HEK293 (cell line): Measurements from ENCODE around the gene SETD2.

ENCODE experiments used
- CTCF ChIA-PET: fragments of 350-600 bp; formaldehyde crosslinking; extraction: SDS; loops from one replicate; lab custom pipeline; 2021; ENCODE audit warnings: antibody characterized with exemption; lab: Yijun Ruan, JAX
- POLR2A ChIA-PET: fragments of 300-600 bp; formaldehyde crosslinking; extraction: SDS; loops from one replicate; lab custom pipeline; 2020; ENCODE audit warnings: antibody characterized with exemption, inconsistent platforms; lab: Yijun Ruan, JAX
- H3K27ac ChIP-seq: fragments of 200-500 bp; sonication (Bioruptor generic); 2 replicates; pipeline ENCODE4 v1.5.1; 2014; ENCODE audit warnings: low read depth, low read length, control low read depth, inconsistent platforms; ENCODE audit errors: extremely low read depth
- H3K36me3 ChIP-seq, 2 experiments: fragments of 200-500 bp in 1 of 2; sonication (Bioruptor generic) in 1 of 2; 1 replicate in 1 of 2; 2 replicates in 1 of 2; pipeline ENCODE4 v1.5.1; 2014 to 2017; ENCODE audit warnings: inconsistent platforms in 2 of 2, low read length in 2 of 2; ENCODE audit not compliant: control insufficient read depth in 2 of 2, insufficient read depth in 1 of 2
- H3K4me1 ChIP-seq: fragments of 200-500 bp; sonication (Bioruptor generic); 2 replicates; pipeline ENCODE4 v1.5.1; 2014; ENCODE audit warnings: mild to moderate bottlenecking, low read length, inconsistent platforms; ENCODE audit not compliant: control insufficient read depth, insufficient read depth
- H3K4me3 ChIP-seq: 2 replicates; pipeline ENCODE4 v1.5.1; 2011; ENCODE audit warnings: low read depth, mild to moderate bottlenecking, control low read depth, low read length, moderate library complexity
- H3K9me3 ChIP-seq: fragments of 200-500 bp; sonication (Bioruptor generic); 2 replicates; pipeline ENCODE4 v1.5.1; 2014; ENCODE audit warnings: low read depth, low read length, inconsistent platforms; ENCODE audit not compliant: control insufficient read depth, insufficient read depth
- IKZF3 ChIP-seq: fragments of 450-650 bp; IDR thresholded peaks from 2 replicates; pipeline ENCODE4 v1.5.0; 2018; ENCODE audit warnings: missing biosample characterization, mild to moderate bottlenecking, missing genetic modification characterization, moderate library complexity
- KLF8 ChIP-seq: fragments of 450-650 bp; formaldehyde crosslinking; IDR thresholded peaks from 2 replicates; pipeline ENCODE4 v1.5.1; 2016; ENCODE audit warnings: missing biosample characterization, missing genetic modification characterization
- MZF1 ChIP-seq: fragments of 450-650 bp; formaldehyde crosslinking; IDR thresholded peaks from 2 replicates; pipeline ENCODE4 v1.5.1; 2017; ENCODE audit warnings: missing biosample characterization, missing genetic modification characterization, borderline replicate concordance
- SETDB1 ChIP-seq: IDR thresholded peaks from one replicate; pipeline ENCODE4 v1.6.1; 2017; ENCODE audit warnings: mild to moderate bottlenecking, low read length, moderate library complexity, mixed read lengths; ENCODE audit not compliant: insufficient read length
- YY1 ChIP-seq: fragments of 450-650 bp; formaldehyde crosslinking; IDR thresholded peaks from 2 replicates; pipeline ENCODE4 v1.5.1; 2018; ENCODE audit warnings: missing biosample characterization, missing genetic modification characterization
- ZEB2 ChIP-seq: fragments of 450-650 bp; formaldehyde crosslinking; IDR thresholded peaks from 2 replicates; pipeline ENCODE4 v1.5.1; 2016; ENCODE audit warnings: missing biosample characterization, missing genetic modification characterization
- ZFP37 ChIP-seq: fragments of 450-650 bp; formaldehyde crosslinking; IDR thresholded peaks from 2 replicates; pipeline ENCODE4 v1.5.1; 2016; ENCODE audit warnings: missing biosample characterization, missing genetic modification characterization
- ZFP41 ChIP-seq: fragments of 450-650 bp; formaldehyde crosslinking; IDR thresholded peaks from 2 replicates; pipeline ENCODE4 v1.5.1; 2016; ENCODE audit warnings: missing biosample characterization, missing genetic modification characterization, borderline replicate concordance
- ZNF132 ChIP-seq: fragments of 450-650 bp; formaldehyde crosslinking; IDR thresholded peaks from 2 replicates; pipeline ENCODE4 v1.5.1; 2017; ENCODE audit warnings: missing biosample characterization, missing genetic modification characterization, borderline replicate concordance
- ZNF138 ChIP-seq: fragments of 450-650 bp; formaldehyde crosslinking; IDR thresholded peaks from 2 replicates; pipeline ENCODE4 v1.5.1; 2016; ENCODE audit warnings: missing biosample characterization, missing genetic modification characterization, borderline replicate concordance
- ZNF202 ChIP-seq: fragments of 450-650 bp; formaldehyde crosslinking; IDR thresholded peaks from 2 replicates; pipeline ENCODE4 v1.5.1; 2016; ENCODE audit warnings: missing biosample characterization, missing genetic modification characterization, borderline replicate concordance
- ZNF223 ChIP-seq: fragments of 450-650 bp; formaldehyde crosslinking; IDR thresholded peaks from 2 replicates; pipeline ENCODE4 v1.5.1; 2016; ENCODE audit warnings: missing biosample characterization, missing genetic modification characterization
- ZNF24 ChIP-seq: fragments of 450-650 bp; formaldehyde crosslinking; IDR thresholded peaks from 2 replicates; pipeline ENCODE4 v1.5.1; 2016; ENCODE audit warnings: missing biosample characterization, missing genetic modification characterization
- ZNF324 ChIP-seq: fragments of 450-650 bp; formaldehyde crosslinking; IDR thresholded peaks from 2 replicates; pipeline ENCODE4 v1.5.1; 2016; ENCODE audit warnings: missing biosample characterization, missing genetic modification characterization
- ZNF423 ChIP-seq: fragments of 450-650 bp; formaldehyde crosslinking; IDR thresholded peaks from 2 replicates; pipeline ENCODE4 v1.5.1; 2016; ENCODE audit warnings: missing biosample characterization, missing genetic modification characterization
- ZNF426 ChIP-seq: fragments of 450-650 bp; formaldehyde crosslinking; IDR thresholded peaks from 2 replicates; pipeline ENCODE4 v1.5.1; 2017; ENCODE audit warnings: missing biosample characterization, missing genetic modification characterization, mild to moderate bottlenecking, inconsistent platforms, moderate library complexity
- ZNF433 ChIP-seq: fragments of 450-650 bp; formaldehyde crosslinking; IDR thresholded peaks from 2 replicates; pipeline ENCODE4 v1.5.1; 2016; ENCODE audit warnings: missing biosample characterization, missing genetic modification characterization, low read depth
- ZNF530 ChIP-seq: fragments of 450-650 bp; formaldehyde crosslinking; IDR thresholded peaks from 2 replicates; pipeline ENCODE4 v1.5.1; 2016; ENCODE audit warnings: low read depth, missing biosample characterization, missing genetic modification characterization
- ZNF596 ChIP-seq: fragments of 450-650 bp; IDR thresholded peaks from 2 replicates; pipeline ENCODE4 v1.5.0; 2018; ENCODE audit warnings: missing biosample characterization, mild to moderate bottlenecking, missing genetic modification characterization, moderate library complexity
- ZNF623 ChIP-seq: fragments of 450-650 bp; formaldehyde crosslinking; IDR thresholded peaks from 2 replicates; pipeline ENCODE4 v1.5.1; 2016; ENCODE audit warnings: missing biosample characterization, missing genetic modification characterization
- ZNF677 ChIP-seq: fragments of 450-650 bp; IDR thresholded peaks from 2 replicates; pipeline ENCODE4 v1.5.0; 2018; ENCODE audit warnings: missing biosample characterization, mild to moderate bottlenecking, missing genetic modification characterization, moderate library complexity
- ZSCAN16 ChIP-seq: fragments of 450-650 bp; formaldehyde crosslinking; IDR thresholded peaks from 2 replicates; pipeline ENCODE4 v1.5.1; 2016; ENCODE audit warnings: missing biosample characterization, missing genetic modification characterization
- ZSCAN23 ChIP-seq: fragments of 450-650 bp; formaldehyde crosslinking; IDR thresholded peaks from 2 replicates; pipeline ENCODE4 v1.5.1; 2016; ENCODE audit warnings: missing biosample characterization, missing genetic modification characterization
- ZSCAN30 ChIP-seq: fragments of 450-650 bp; IDR thresholded peaks from 2 replicates; pipeline ENCODE4 v1.5.1; 2018; ENCODE audit warnings: missing biosample characterization, mild to moderate bottlenecking, missing genetic modification characterization, moderate library complexity
- TF ChIP-seq, protein P1 (sequence below): fragments of 450-650 bp; formaldehyde crosslinking; IDR thresholded peaks from 2 replicates; pipeline ENCODE4 v1.5.1; 2016; ENCODE audit warnings: missing biosample characterization, missing genetic modification characterization
- TF ChIP-seq, protein P2 (sequence below): fragments of 450-650 bp; formaldehyde crosslinking; IDR thresholded peaks from 2 replicates; pipeline ENCODE4 v1.5.1; 2016; ENCODE audit warnings: missing biosample characterization, missing genetic modification characterization
- TF ChIP-seq, protein P3 (sequence below): fragments of 450-650 bp; formaldehyde crosslinking; IDR thresholded peaks from 2 replicates; pipeline ENCODE4 v1.5.1; 2017; ENCODE audit warnings: missing biosample characterization, missing genetic modification characterization

The SETD2 gene

DNA sequence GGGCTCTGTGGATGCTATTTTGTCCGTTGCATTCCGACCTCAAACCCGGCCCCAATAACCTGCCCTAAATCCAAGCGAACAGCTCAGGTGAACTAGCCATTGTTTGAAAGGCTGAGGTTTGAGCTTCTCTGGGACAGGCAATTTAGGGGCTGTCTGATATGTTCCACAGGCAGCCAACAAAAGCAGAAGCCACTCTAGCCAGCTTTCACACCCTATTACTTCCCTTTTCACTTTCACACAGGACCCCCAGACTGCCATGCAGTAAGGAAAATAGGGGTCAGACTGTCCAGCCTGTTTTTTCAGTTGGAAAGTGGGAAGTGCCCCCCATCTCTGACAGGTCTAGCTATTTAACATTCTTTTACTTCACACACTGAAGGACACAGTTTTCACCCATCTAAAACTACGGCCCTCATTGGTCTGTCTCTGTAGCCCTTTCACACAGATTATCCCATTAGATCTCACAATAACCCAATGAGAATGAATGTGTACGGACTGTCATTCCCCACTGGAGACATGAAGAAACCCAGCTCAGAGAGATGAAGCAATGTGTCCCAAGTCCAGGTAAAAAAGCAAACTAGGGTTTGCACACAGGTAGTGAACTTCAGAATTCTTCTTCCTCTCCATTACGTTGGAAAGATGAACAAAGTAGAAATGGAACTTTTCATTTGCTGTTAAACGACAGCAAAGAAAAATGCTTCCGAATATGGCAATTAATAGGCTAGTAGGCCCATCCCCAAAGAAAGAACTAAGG, 189.3 kb downstream of the SETD2 start:
- Histone ChIP-seq H3K9me3 (no peaks in the 10 kb centered on the region), H3K27ac (no peak overlapping the region), H3K4me1 (no peaks in the 10 kb centered on the region), H3K4me3 (no peak overlapping the region), H3K36me3 (peaks cover 0 to 27% of the 10 kb centered on the region in 2 experiments; a peak in 1 of 3 replicates)
- POLR2A ChIA-PET, result no interaction called here
- CTCF ChIA-PET, result interaction anchor here (0.6 kb wide), 1 partner anchor 18 kb away, joined by 5 read pairs; no protein-coding TSS in a partner anchor
- TF ChIP-seq KLF8 (tag by site-specific recombination), result no peak
- no peak for TF ChIP-seq ZNF677 (tag by site-specific recombination)
- no peak for TF ChIP-seq ZNF24 (tag by site-specific recombination)
- TF ChIP-seq ZNF623, result no peak
- TF ChIP-seq ZNF132, result no peak
- TF ChIP-seq ZSCAN30 (tag by site-specific recombination), result no peak
- TF ChIP-seq ZNF202 (tag by site-specific recombination), result no peak
- TF ChIP-seq ZNF426 (tag by site-specific recombination), result no peak
- TF ChIP-seq ZFP37 (tag by site-specific recombination), result no peak

DNA sequence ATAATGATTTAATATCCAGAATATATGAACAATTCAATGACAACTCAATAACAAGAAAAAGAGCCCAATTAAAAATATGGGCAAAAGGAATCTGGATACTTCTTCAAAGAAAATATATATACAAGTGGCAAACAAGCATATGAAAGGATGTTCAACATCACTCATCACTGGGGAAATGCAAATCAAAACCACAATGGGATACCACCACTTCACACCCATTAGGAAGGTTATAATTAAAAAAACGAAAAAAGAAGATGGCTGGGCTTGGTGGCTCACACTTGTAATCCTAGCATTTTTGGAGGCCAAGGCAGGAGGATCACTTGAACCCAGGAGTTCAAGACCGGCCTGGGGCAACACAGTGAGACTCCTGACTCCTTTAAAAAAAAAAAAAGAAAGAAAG, 191.5 kb downstream of the SETD2 start:
- TF ChIP-seq ZSCAN16 (tag by site-specific recombination), result no peak
- TF ChIP-seq IKZF3 (tag by site-specific recombination), result no peak
- TF ChIP-seq, protein P1, sequence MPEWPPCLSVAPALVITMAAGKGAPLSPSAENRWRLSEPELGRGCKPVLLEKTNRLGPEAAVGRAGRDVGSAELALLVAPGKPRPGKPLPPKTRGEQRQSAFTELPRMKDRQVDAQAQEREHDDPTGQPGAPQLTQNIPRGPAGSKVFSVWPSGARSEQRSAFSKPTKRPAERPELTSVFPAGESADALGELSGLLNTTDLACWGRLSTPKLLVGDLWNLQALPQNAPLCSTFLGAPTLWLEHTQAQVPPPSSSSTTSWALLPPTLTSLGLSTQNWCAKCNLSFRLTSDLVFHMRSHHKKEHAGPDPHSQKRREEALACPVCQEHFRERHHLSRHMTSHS, result no peak
- no peak overlapping the region for H3K4me3 ChIP-seq
- no peaks in the 10 kb centered on the region for H3K4me1 ChIP-seq
- POLR2A ChIA-PET, result no interaction called here
- H3K9me3 ChIP-seq, result no peaks in the 10 kb centered on the region
- H3K27ac ChIP-seq, result no peak overlapping the region
- CTCF ChIA-PET, result no interaction called here
- H3K36me3 ChIP-seq, result peaks cover 0 to 47% of the 10 kb centered on the region in 2 experiments; a peak in 1 of 3 replicates

DNA sequence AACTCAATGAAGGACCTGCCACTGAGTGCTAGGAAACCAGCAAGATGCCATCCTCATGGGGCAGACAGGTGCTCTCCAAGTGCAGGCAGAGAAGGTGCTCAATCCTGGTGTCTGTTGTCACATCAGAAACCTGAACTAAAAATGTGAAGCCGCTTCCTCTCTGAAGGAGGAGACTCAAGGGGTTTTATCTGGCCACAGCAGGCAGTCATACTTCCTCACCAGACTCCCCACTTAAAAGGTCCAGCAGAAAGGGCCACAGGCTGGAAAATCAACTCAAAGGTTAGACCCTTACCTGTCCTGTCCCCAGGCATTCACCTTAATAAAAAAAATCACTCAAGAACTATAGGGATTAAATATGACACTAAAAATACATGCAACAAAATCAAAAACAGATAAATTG, 192.2 kb downstream of the SETD2 start:
- Histone ChIP-seq H3K27ac (no peak overlapping the region), H3K36me3 (peaks cover 0 to 47% of the 10 kb centered on the region in 2 experiments; a peak in 1 of 3 replicates), H3K9me3 (no peaks in the 10 kb centered on the region), H3K4me1 (no peaks in the 10 kb centered on the region), H3K4me3 (no peak overlapping the region)
- POLR2A ChIA-PET, result no interaction called here
- TF ChIP-seq ZNF24 (tag by site-specific recombination), result no peak
- TF ChIP-seq YY1, result no peak
- no peak for TF ChIP-seq ZFP37 (tag by site-specific recombination)
- no peak for TF ChIP-seq ZEB2 (tag by site-specific recombination)
- TF ChIP-seq, protein P2, sequence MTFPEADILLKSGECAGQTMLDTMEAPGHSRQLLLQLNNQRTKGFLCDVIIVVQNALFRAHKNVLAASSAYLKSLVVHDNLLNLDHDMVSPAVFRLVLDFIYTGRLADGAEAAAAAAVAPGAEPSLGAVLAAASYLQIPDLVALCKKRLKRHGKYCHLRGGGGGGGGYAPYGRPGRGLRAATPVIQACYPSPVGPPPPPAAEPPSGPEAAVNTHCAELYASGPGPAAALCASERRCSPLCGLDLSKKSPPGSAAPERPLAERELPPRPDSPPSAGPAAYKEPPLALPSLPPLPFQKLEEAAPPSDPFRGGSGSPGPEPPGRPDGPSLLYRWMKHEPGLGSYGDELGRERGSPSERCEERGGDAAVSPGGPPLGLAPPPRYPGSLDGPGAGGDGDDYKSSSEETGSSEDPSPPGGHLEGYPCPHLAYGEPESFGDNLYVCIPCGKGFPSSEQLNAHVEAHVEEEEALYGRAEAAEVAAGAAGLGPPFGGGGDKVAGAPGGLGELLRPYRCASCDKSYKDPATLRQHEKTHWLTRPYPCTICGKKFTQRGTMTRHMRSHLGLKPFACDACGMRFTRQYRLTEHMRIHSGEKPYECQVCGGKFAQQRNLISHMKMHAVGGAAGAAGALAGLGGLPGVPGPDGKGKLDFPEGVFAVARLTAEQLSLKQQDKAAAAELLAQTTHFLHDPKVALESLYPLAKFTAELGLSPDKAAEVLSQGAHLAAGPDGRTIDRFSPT (tag by site-specific recombination), result no peak
- no peak for TF ChIP-seq ZNF530 (tag by site-specific recombination)
- TF ChIP-seq ZNF138, result no peak
- TF ChIP-seq ZSCAN23, result no peak
- TF ChIP-seq ZNF433 (tag by site-specific recombination), result no peak
- TF ChIP-seq, protein P3, sequence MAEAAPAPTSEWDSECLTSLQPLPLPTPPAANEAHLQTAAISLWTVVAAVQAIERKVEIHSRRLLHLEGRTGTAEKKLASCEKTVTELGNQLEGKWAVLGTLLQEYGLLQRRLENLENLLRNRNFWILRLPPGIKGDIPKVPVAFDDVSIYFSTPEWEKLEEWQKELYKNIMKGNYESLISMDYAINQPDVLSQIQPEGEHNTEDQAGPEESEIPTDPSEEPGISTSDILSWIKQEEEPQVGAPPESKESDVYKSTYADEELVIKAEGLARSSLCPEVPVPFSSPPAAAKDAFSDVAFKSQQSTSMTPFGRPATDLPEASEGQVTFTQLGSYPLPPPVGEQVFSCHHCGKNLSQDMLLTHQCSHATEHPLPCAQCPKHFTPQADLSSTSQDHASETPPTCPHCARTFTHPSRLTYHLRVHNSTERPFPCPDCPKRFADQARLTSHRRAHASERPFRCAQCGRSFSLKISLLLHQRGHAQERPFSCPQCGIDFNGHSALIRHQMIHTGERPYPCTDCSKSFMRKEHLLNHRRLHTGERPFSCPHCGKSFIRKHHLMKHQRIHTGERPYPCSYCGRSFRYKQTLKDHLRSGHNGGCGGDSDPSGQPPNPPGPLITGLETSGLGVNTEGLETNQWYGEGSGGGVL (tag by site-specific recombination), result no peak
- TF ChIP-seq ZNF423 (tag by site-specific recombination), result no peak
- no peak for TF ChIP-seq ZNF596 (tag by site-specific recombination)
- TF ChIP-seq ZNF324 (tag by site-specific recombination), result no peak
- no peak for TF ChIP-seq ZFP41
- TF ChIP-seq SETDB1, result no peak
- no peak for TF ChIP-seq ZNF223 (tag by site-specific recombination)
- no peak for TF ChIP-seq MZF1 (tag by site-specific recombination)
- CTCF ChIA-PET, result no interaction called here
